ENCODE data around the gene ITGB3. TPM values are rescaled to one million over a fixed set of nuclear protein-coding genes. Genes with fewer than 3 reads are reported as not detected.
A peak's percentile ranks its signal among the peaks of the same experiment; 100 is the strongest.

The ITGB3 gene
- total RNA-seq, 4 donors from 2014 or later: 7.9 to 26.3 (median 8.6) TPM

DNA sequence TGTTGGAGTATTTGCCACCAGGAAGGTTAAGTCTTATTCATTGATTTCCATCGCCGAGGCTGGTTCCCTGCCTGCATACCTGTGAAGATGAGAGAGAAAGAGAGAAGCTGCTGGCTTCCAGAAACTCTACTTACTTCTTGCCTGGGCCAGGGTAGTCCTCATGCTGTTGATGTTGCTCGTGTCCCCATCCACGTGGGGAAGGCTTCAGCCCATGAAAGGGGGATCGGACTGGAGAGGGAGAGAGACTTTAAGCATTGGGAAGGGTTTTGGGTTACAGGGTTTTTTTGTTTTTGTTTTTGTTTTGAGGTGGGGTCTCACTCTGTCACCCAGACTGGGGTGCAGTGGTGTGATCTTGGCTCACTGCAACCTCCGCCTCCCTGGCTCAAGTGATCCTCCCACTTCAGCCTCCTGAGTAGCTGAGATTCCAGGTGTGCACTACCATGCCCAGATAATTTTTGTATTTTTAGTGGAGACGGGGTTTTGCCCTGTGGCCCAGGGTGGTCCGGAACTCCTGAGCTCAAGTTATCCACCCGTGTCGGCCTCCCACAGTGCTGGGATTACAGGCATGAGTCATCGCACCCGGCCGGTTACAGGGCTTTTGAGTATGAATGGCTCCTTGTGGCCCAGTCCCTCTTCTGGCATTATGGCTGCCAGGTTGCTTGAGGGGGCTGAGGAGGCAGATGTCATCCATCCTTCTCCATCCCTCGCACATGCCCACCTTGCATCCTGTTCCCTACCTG is 26.6 kb downstream of the ITGB3 start:
- intact Hi-C loops (cut with DNase I; ENCODE audit: low total_unique reads): no loop called here
- H3K4me3 ChIP-seq: no peak overlapping the region

DNA sequence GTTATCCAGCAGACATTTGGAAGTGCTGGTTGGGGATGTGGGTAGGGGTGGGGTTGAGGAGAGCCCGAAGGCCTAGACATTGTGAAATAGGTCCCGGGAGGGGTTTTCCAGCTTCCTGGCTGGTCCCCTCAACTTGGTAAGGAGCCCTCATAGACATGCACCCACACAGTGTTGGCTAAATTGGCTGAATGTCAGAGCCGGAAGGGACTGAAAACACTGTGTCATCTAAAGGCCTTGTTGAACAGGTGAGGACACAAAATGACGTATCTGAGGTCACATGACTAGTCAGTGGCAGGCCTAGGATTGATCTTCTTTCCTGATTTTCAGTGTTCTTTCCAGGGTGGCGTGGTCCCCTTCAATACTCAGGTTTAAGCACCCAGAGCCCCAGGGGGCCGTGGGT is 27.6 kb downstream of the ITGB3 start:
- intact Hi-C loops (cut with DNase I; ENCODE audit: low total_unique reads) (no loop called here), in situ Hi-C loops (cut with MboI; ENCODE audit: low pct_ligation_motif_present in 1 of 4, low pct_unique_long_range_greater_than_20kb in 1 of 4, low sequenced_read_pairs in 3 of 4) (no loop called here)
- Histone ChIP-seq H3K4me3 (no peak overlapping the region), H3K27me3 (no peaks in the 10 kb centered on the region), H3K27ac (peak overlapping the region; percentile 81 to 91 (median 86)), H3K9me3 (no peaks in the 10 kb centered on the region), H3K36me3 (no peaks in the 10 kb centered on the region), H3K4me1 (peaks cover 29 to 49% (median 37%) of the 10 kb centered on the region in 4 donors)
- TF ChIP-seq POLR2A (IDR thresholded peaks at IDR 0.05) (no peak), POLR2AphosphoS5 (IDR thresholded peaks at IDR 0.05) (no peak), EP300 (IDR thresholded peaks at IDR 0.05; ENCODE audit: low read depth) (no peak)
- TF ChIP-seq, protein P1, sequence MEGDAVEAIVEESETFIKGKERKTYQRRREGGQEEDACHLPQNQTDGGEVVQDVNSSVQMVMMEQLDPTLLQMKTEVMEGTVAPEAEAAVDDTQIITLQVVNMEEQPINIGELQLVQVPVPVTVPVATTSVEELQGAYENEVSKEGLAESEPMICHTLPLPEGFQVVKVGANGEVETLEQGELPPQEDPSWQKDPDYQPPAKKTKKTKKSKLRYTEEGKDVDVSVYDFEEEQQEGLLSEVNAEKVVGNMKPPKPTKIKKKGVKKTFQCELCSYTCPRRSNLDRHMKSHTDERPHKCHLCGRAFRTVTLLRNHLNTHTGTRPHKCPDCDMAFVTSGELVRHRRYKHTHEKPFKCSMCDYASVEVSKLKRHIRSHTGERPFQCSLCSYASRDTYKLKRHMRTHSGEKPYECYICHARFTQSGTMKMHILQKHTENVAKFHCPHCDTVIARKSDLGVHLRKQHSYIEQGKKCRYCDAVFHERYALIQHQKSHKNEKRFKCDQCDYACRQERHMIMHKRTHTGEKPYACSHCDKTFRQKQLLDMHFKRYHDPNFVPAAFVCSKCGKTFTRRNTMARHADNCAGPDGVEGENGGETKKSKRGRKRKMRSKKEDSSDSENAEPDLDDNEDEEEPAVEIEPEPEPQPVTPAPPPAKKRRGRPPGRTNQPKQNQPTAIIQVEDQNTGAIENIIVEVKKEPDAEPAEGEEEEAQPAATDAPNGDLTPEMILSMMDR (IDR thresholded peaks at IDR 0.05): no peak
- WGBS, 2 donors (ENCODE audit: low coverage in 1 of 2): 73 to 91% methylated on average over 2 to 6 of the region's 6 CpGs
- DNase-seq: no peak

More for the DNA sequence above, 26.6 kb downstream of the ITGB3 start:
- TF ChIP-seq EP300 (IDR thresholded peaks at IDR 0.05; ENCODE audit: low read depth): no peak
- TF ChIP-seq POLR2AphosphoS5 (IDR thresholded peaks at IDR 0.05): no peak
- TF ChIP-seq, protein P1 (IDR thresholded peaks at IDR 0.05): no peak
- WGBS, 2 donors (ENCODE audit: low coverage in 1 of 2): 81 to 84% methylated on average over 7 to 14 of the region's 14 CpGs
- no peaks in the 10 kb centered on the region for H3K9me3 ChIP-seq
- peak overlapping the region; percentile 81 to 91 (median 86) for H3K27ac ChIP-seq
- no peaks in the 10 kb centered on the region for H3K27me3 ChIP-seq
- peaks cover 36 to 59% (median 47%) of the 10 kb centered on the region in 4 donors for H3K4me1 ChIP-seq
- no peak for DNase-seq
- no peaks in the 10 kb centered on the region for H3K36me3 ChIP-seq
- in situ Hi-C loops (cut with MboI; ENCODE audit: low pct_ligation_motif_present in 1 of 4, low pct_unique_long_range_greater_than_20kb in 1 of 4, low sequenced_read_pairs in 3 of 4): no loop called here

DNA sequence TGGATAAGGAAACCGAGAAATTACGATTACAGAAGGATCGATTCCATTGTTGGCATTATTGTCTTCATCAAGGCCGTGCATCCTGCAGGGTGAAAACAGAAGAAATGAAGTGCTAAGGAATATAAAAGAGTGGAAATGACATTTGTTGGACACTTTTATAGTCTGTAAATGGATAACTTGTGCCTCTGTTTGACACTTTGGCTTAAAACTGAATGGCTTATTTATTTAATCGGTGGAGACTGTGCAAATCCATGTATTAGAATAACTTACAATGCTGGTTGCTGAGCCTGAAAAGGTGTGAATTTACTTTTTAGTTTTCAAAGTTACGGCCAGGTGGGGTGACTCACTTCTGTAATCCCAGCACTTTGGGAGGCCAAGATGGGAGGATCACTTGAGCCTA is 31.4 kb downstream of the ITGB3 start:
- H3K4me3 ChIP-seq: no peak overlapping the region
- H3K27me3 ChIP-seq: no peaks in the 10 kb centered on the region
- H3K9me3 ChIP-seq: no peaks in the 10 kb centered on the region
- peaks cover 5 to 18% (median 8%) of the 10 kb centered on the region in 4 donors for H3K4me1 ChIP-seq
- intact Hi-C loops (cut with DNase I; ENCODE audit: low total_unique reads): no loop called here
- 84 to 87% methylated on average over 5 to 6 of the region's 6 CpGs for WGBS, 2 donors (ENCODE audit: low coverage in 1 of 2)
- peaks cover 0 to 2% (median 0%) of the 10 kb centered on the region in 4 donors for H3K36me3 ChIP-seq
- TF ChIP-seq POLR2AphosphoS5 (IDR thresholded peaks at IDR 0.05) (no peak), EP300 (IDR thresholded peaks at IDR 0.05; ENCODE audit: low read depth) (no peak), POLR2A (IDR thresholded peaks at IDR 0.05) (no peak)
- TF ChIP-seq, protein P1 (IDR thresholded peaks at IDR 0.05): no peak
- DNase-seq: no peak
- in situ Hi-C loops (cut with MboI; ENCODE audit: low pct_ligation_motif_present in 1 of 4, low pct_unique_long_range_greater_than_20kb in 1 of 4, low sequenced_read_pairs in 3 of 4): no loop called here
- H3K27ac ChIP-seq: no peak overlapping the region

DNA sequence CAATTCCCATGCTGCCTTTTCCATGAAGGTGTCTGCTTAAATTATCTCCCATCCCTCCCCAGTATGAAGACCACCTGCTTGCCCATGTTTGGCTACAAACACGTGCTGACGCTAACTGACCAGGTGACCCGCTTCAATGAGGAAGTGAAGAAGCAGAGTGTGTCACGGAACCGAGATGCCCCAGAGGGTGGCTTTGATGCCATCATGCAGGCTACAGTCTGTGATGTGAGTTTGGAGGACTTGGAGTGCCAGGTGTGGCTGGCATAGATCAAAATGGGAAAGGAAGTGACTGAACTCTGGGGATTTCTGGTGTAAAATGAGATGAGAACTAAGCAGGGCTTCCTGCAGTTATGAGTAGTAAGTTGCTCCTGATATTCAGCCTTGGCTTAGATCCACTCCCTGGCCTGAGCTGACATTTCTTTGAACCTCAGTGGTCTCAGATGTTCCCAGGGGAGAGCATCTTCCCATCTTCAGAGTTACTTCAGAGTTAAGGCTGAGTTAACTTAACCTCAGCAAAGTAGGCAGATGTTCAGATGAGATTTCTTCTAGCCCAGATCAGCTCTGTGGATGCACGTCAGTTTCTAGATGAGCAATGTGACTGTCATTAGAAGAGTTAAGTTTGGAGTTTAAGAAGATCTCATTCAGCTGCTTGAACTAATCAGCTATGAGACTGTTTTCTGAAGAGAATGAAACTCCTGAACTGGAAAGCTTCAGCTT is 32.7 kb downstream of the ITGB3 start:
- Histone ChIP-seq H3K36me3 (peaks cover 0 to 4% (median 0%) of the 10 kb centered on the region in 4 donors), H3K27ac (no peak overlapping the region), H3K4me3 (no peak overlapping the region), H3K9me3 (no peaks in the 10 kb centered on the region), H3K4me1 (peaks cover 0 to 5% (median 0%) of the 10 kb centered on the region in 4 donors), H3K27me3 (no peaks in the 10 kb centered on the region)
- no peak for DNase-seq
- in situ Hi-C loops (cut with MboI; ENCODE audit: low pct_ligation_motif_present in 1 of 4, low pct_unique_long_range_greater_than_20kb in 1 of 4, low sequenced_read_pairs in 3 of 4) (no loop called here), intact Hi-C loops (cut with DNase I; ENCODE audit: low total_unique reads) (no loop called here)
- WGBS, 2 donors (ENCODE audit: low coverage in 1 of 2): 74 to 100% methylated on average over 2 to 6 of the region's 6 CpGs
- no peak for TF ChIP-seq POLR2A (IDR thresholded peaks at IDR 0.05)
- no peak for TF ChIP-seq POLR2AphosphoS5 (IDR thresholded peaks at IDR 0.05)
- TF ChIP-seq, protein P1 (IDR thresholded peaks at IDR 0.05): no peak
- TF ChIP-seq EP300 (IDR thresholded peaks at IDR 0.05; ENCODE audit: low read depth): no peak
